ENCODE measurements around the gene SPATS1. TPM values are rescaled to one million over a fixed set of nuclear protein-coding genes. Genes with fewer than 3 reads are reported as not detected.

Gene SPATS1, protein sequence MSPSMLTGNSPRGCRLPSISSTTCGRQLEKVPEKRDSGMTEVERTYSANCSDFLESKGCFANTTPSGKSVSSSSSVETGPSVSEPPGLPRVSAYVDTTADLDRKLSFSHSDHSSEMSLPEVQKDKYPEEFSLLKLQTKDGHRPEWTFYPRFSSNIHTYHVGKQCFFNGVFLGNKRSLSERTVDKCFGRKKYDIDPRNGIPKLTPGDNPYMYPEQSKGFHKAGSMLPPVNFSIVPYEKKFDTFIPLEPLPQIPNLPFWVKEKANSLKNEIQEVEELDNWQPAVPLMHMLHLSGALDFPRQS
- polyA plus RNA-seq: 0.22 TPM in 1 of 2 replicates, not detected in the other

DNA sequence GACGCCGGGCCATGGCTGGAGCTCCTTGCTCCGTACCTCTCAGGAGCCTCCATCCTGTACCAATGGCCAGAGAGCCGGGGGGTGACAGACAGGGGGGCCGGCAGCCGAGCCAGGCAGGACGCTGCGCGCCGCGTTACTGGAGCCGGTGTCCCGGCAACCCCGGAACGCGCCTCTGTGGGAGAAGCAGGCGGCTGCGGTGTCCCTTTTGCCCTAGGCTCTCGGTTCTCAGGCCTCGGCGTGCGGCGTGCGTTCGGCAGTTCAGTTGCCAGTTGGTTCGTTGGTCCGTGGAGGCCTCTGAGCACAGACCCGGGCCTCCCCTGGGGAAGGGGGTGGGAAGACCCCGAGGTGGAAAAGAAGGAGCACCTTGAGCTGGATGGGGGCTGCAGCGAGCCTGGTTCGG is at the start of gene SPATS1:
Gene SPATS1, plus strand, starts transcription at position 162 of the 400 bp plus-strand sequence. CDS start 446 bp downstream, outside the sequence.

DNA sequence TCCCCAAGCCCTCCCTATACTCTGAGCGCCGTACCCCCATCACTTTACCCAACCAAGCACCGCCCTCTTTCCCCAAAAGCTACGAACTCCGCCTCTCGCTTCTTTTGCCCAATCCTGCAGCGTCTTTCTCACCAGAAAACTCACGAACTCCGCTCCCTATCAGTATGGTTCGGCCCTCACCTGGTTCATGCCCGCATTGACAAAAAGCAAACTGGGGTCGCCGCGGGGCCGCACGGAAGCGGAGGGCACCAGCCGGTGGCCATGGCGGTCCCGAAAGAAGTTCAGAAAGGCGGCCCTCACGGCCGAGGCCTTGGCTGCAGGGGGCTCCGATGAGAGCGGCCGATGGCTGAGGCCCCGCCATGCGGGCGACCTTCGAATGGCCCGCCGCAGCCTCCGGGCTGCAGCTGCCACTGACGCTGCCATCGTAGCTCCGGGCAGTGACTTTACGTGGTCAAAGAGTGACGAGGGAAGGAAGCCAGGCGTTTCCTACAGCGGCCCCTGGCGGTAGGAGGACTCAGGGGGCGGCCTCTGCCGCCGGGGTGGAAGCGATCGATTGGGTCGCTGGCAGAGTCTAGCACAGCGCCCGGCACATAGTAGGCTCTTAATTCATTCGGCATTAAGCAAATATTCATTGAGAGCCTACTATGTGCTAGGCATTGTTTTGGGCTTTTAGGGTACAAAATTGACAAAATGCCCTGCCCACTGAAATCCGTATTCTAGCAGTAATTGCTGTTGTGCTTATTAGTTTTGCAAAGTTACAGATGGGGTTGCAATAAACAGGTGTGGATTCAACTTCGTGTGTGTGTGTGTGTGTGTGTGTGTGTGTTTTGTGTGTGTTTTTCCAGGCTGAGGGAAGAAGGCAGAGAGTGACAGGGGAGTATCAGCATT is 29.3 kb upstream of the SPATS1 start, which contains the start of gene AARS2:
Gene AARS2, minus strand, starts transcription at position 447 of the 888 bp plus-strand sequence. Its CDS starts 24 bp downstream, at position 423.

DNA sequence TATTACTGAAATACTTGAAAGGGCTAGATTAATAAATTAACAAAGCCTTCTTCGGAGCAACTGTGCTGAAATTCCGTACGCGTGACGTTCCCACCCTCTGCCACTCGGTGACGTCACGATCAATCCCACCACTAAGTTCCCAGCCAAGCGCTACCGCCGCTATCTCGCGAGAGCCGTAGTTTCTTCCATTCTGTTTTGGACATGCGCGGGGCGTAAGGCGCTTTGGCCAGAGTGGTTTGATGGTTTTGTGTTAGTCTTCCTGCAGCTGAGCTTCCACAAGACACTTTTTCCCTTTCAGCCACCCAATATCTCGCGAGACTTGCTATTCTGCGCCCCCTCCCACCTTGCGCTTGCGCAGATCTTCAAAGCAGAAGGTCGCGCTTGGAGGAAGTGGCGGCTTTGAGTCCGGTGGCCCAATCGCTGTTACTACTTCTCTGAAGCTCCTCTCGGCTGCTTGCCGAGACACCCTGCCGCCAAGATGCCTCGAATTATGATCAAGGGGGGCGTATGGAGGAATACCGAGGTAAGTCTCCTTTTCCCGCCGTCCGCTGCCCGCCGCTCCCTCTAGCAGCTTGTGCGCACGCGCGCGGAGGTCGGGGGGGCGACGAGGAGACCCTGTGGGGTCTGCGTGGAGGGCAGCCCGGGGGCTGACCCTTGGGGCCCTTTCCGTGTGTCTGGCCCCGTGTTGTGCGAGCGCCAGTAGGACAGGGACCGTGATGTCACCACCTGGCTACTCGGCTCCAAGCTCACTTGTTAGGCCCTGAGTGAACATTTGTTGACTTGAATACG is 45.1 kb downstream of the SPATS1 start, which contains the start of gene CDC5L:
Gene CDC5L, plus strand, starts transcription at position 361 of the 789 bp plus-strand sequence. Its CDS starts 118 bp downstream, at position 479.

Other genes starting within 250 kb of the SPATS1 start
- 104 and 119 TPM in 2 replicates for gene MRPL14, start 215.2 kb upstream of the SPATS1 start, polyA plus RNA-seq
- 9.8 and 10.3 TPM in 2 replicates for gene TMEM63B, start 215.1 kb upstream of the SPATS1 start, polyA plus RNA-seq
- not detected in 2 replicates for gene CAPN11, start 183.8 kb upstream of the SPATS1 start, polyA plus RNA-seq
- gene MYMX, start 125.7 kb upstream of the SPATS1 start, polyA plus RNA-seq: not detected in 2 replicates
- gene SLC29A1, start 119.1 kb upstream of the SPATS1 start, polyA plus RNA-seq: 7.8 and 10.8 TPM in 2 replicates
- gene HSP90AB1, start 95.5 kb upstream of the SPATS1 start, polyA plus RNA-seq: 2,006 and 2,207 TPM in 2 replicates
- gene SLC35B2, start 85.1 kb upstream of the SPATS1 start, polyA plus RNA-seq: 5.6 and 7.6 TPM in 2 replicates
- gene NFKBIE, start 77.1 kb upstream of the SPATS1 start, polyA plus RNA-seq: 1.3 and 5.7 TPM in 2 replicates
- 0.22 and 1.3 TPM in 2 replicates for gene TMEM151B, start 72.2 kb upstream of the SPATS1 start, polyA plus RNA-seq
- 0.73 and 0.74 TPM in 2 replicates for gene AARS2, start 29.3 kb upstream of the SPATS1 start, polyA plus RNA-seq
- 15.6 and 16.9 TPM in 2 replicates for gene CDC5L, start 45.1 kb downstream of the SPATS1 start, polyA plus RNA-seq